Measurements from ENCODE around the gene TSPAN11.

- no peak for TF ChIP-seq CTCF (IDR thresholded peaks at IDR 0.05; ENCODE audit: poor library complexity)
- TF ChIP-seq EZH2 (IDR thresholded peaks at IDR 0.05; ENCODE audit: borderline replicate concordance) = no peak
Measured at GRCh38 chr12:30936036-30936435, 9.5 kb downstream of the TSPAN11 start.

All from hepatocyte (in vitro differentiated cells).